Measurements from ENCODE around the gene SLC30A5.

Gene SLC30A5

DNA sequence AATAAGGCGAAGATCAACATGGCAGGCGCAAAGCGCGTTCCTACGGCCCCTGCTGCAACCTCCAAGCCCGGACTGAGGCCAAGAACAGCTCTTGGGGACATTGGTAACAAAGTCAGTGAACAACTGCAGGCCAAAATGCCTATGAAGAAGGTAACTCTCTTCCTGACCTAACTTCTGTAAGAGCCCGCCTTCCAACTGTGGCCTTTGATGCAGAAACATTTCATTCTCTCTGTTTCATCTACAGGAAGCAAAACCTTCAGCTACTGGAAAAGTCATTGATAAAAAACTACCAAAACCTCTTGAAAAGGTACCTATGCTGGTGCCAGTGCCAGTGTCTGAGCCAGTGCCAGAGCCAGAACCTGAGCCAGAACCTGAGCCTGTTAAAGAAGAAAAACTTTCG, 74.1 kb downstream of the SLC30A5 start:
- no peak for DNase-seq

DNA sequence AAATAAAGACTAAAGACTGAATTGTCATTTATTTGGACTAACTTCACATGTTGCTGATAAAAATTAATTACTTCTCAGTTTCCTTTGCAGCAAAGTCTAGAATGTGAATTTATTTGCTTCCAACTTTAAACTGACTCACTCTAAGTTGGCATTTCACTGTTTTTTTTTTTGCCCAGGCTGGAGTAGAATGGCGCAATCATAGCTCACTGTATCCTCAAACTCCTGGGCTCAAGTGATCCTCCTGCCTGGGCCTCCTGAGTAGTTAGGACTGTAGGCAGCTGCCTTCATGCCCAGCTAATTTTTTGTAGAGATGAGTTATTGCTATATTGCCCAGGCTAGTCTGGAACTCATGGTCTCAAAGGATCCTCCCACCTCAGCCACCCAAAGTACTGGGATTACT, 76.7 kb downstream of the SLC30A5 start:
- DNase-seq, result no peak

DNA sequence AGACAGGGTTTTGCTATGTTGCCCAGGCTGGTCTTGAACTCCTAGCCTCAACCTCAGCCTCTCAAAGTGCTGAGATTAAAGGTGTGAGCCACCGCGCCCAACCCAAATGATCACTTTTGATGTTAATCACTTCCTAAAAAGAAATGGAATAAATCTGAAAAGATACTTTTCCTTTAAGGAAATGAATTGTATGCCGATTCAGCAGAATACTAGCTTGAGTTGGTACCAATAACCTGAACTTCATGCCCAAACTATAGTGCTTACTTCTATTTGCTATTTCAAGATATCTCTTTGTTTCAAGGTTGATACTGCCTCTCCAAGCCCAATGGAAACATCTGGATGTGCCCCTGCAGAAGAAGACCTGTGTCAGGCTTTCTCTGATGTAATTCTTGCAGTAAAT, 77.2 kb downstream of the SLC30A5 start:
- no peak for DNase-seq
